ENCODE measurements around the gene TNFSF4. TPM values are rescaled to one million over a fixed set of nuclear protein-coding genes. Genes with fewer than 3 reads are reported as not detected.

The TNFSF4 gene
- total RNA-seq, 2 donors from 2014 or later, result 0.44 to 1.1 TPM

- Histone ChIP-seq H3K9me3 (no peaks in the 10 kb centered on the region), H3K36me3 (no peaks in the 10 kb centered on the region), H3K4me3 (no peak overlapping the region), H3K27me3 (no peaks in the 10 kb centered on the region), H3K4me1 (no peaks in the 10 kb centered on the region), H3K9ac (ENCODE audit: low read depth in 2 of 2, low read length in 2 of 2) (no peak overlapping the region), H3K27ac (no peak overlapping the region)
- no peak for DNase-seq
- intact Hi-C loops (cut with DNase I), result no loop called here
- TF ChIP-seq CTCF (IDR thresholded peaks at IDR 0.05), result no peak
Measured at GRCh38 chr1:173222149-173223030, 15.3 kb upstream of the TNFSF4 start.

GRCh38 chr1:173220157-173220556 is 13.0 kb upstream of the TNFSF4 start:
- no peaks in the 10 kb centered on the region for H3K36me3 ChIP-seq
- no peak overlapping the region for H3K9ac ChIP-seq (ENCODE audit: low read depth in 2 of 2, low read length in 2 of 2)
- intact Hi-C loops (cut with DNase I), result no loop called here
- TF ChIP-seq CTCF (IDR thresholded peaks at IDR 0.05), result no peak
- DNase-seq, result no peak
- H3K4me1 ChIP-seq, result no peaks in the 10 kb centered on the region
- H3K27me3 ChIP-seq, result no peaks in the 10 kb centered on the region
- H3K9me3 ChIP-seq, result no peaks in the 10 kb centered on the region
- no peak overlapping the region for H3K4me3 ChIP-seq
- H3K27ac ChIP-seq, result no peak overlapping the region

GRCh38 chr1:173213665-173214064 is 6.5 kb upstream of the TNFSF4 start:
- intact Hi-C loops (cut with DNase I), result no loop called here
- no peaks in the 10 kb centered on the region for H3K27me3 ChIP-seq
- no peak for DNase-seq
- H3K9ac ChIP-seq (ENCODE audit: low read depth in 2 of 2, low read length in 2 of 2), result no peak overlapping the region
- no peaks in the 10 kb centered on the region for H3K9me3 ChIP-seq
- H3K36me3 ChIP-seq, result no peaks in the 10 kb centered on the region
- H3K4me3 ChIP-seq, result no peak overlapping the region
- H3K4me1 ChIP-seq, result no peaks in the 10 kb centered on the region
- no peak overlapping the region for H3K27ac ChIP-seq
- TF ChIP-seq CTCF (IDR thresholded peaks at IDR 0.05), result no peak

- Histone ChIP-seq H3K9me3 (no peaks in the 10 kb centered on the region), H3K36me3 (no peaks in the 10 kb centered on the region), H3K27ac (no peak overlapping the region), H3K4me3 (no peak overlapping the region), H3K27me3 (no peaks in the 10 kb centered on the region), H3K9ac (ENCODE audit: low read depth in 2 of 2, low read length in 2 of 2) (no peak overlapping the region), H3K4me1 (no peaks in the 10 kb centered on the region)
- no peak for TF ChIP-seq CTCF (IDR thresholded peaks at IDR 0.05)
- no peak for DNase-seq
- intact Hi-C loops (cut with DNase I), result no loop called here
Measured at GRCh38 chr1:173212952-173213491, 5.9 kb upstream of the TNFSF4 start.

GRCh38 chr1:173210716-173211231 is 3.6 kb upstream of the TNFSF4 start:
- Histone ChIP-seq H3K27ac (peak overlapping the region; percentile 10), H3K9ac (ENCODE audit: low read depth in 2 of 2, low read length in 2 of 2) (no peak overlapping the region), H3K27me3 (no peaks in the 10 kb centered on the region), H3K9me3 (no peaks in the 10 kb centered on the region), H3K4me1 (no peaks in the 10 kb centered on the region), H3K36me3 (no peaks in the 10 kb centered on the region), H3K4me3 (no peak overlapping the region)
- no peak for DNase-seq
- intact Hi-C loops (cut with DNase I), result no loop called here
- TF ChIP-seq CTCF (IDR thresholded peaks at IDR 0.05), result no peak
